Hematopoietic multipotent progenitor cell treated with erythropoietin and hydrocortisone succinate and interleukin-3 and kit ligand, for 15 days (in vitro differentiated cells): ENCODE data around the gene ERG.

ENCODE experiments used
- DNase-seq: peaks from one replicate; pipeline ENCODE4 v3.0.0-alpha.2; 2015; ENCODE audit warnings: low spot score

Gene ERG

GRCh38 chr21:38496224-38496623 is 2.1 kb downstream of the ERG start:
- no peak for DNase-seq

- DNase-seq: no peak
Observed at GRCh38 chr21:38495696-38496095, 2.6 kb downstream of the ERG start.

- DNase-seq: no peak
Observed at GRCh38 chr21:38495242-38495641, 3.0 kb downstream of the ERG start.

- no peak for DNase-seq
Observed at GRCh38 chr21:38494703-38495102, 3.6 kb downstream of the ERG start.

GRCh38 chr21:38494251-38494642 is 4.0 kb downstream of the ERG start:
- DNase-seq: no peak

- no peak for DNase-seq
Observed at GRCh38 chr21:38493549-38494250, 4.6 kb downstream of the ERG start.

GRCh38 chr21:38492007-38492406 is 6.3 kb downstream of the ERG start:
- DNase-seq: no peak

GRCh38 chr21:38491536-38491935 is 6.7 kb downstream of the ERG start:
- no peak for DNase-seq

- DNase-seq: no peak
Observed at GRCh38 chr21:38490411-38491020, 7.8 kb downstream of the ERG start.

GRCh38 chr21:38489729-38490128 is 8.5 kb downstream of the ERG start:
- no peak for DNase-seq

GRCh38 chr21:38489271-38489652 is 9.0 kb downstream of the ERG start:
- no peak for DNase-seq

- no peak for DNase-seq
Observed at GRCh38 chr21:38488640-38489270, 9.5 kb downstream of the ERG start.

GRCh38 chr21:38487901-38488639 is 10.2 kb downstream of the ERG start:
- DNase-seq: no peak

GRCh38 chr21:38486706-38487105 is 11.6 kb downstream of the ERG start:
- DNase-seq: no peak

- DNase-seq: no peak
Observed at GRCh38 chr21:38486221-38486620, 12.1 kb downstream of the ERG start.

- DNase-seq: no peak
Observed at GRCh38 chr21:38479641-38480525, 18.4 kb downstream of the ERG start.

- DNase-seq: no peak
Observed at GRCh38 chr21:38478782-38479181, 19.5 kb downstream of the ERG start.

GRCh38 chr21:38477226-38477625 is 21.1 kb downstream of the ERG start:
- no peak for DNase-seq

- no peak for DNase-seq
Observed at GRCh38 chr21:38476385-38476784, 21.9 kb downstream of the ERG start.

- DNase-seq: no peak
Observed at GRCh38 chr21:38475519-38475918, 22.8 kb downstream of the ERG start.

GRCh38 chr21:38474796-38475195 is 23.5 kb downstream of the ERG start:
- no peak for DNase-seq

GRCh38 chr21:38474124-38474523 is 24.2 kb downstream of the ERG start:
- DNase-seq: no peak
